Activated CD8-positive, alpha-beta memory T cell treated with anti-CD3 and anti-CD28 coated beads for 36 hours (primary cell): ENCODE results near the gene MAB21L1. TPM values are rescaled to one million over a fixed set of nuclear protein-coding genes. Genes with fewer than 3 reads are reported as not detected.

ENCODE experiments used
- CTCF ChIA-PET: fragments of 350-600 bp; sonication (Branson Sonifier 250); formaldehyde crosslinking; loops from one replicate; lab custom pipeline; 2021; ENCODE audit warnings: antibody characterized with exemption; lab: Charles Lee
- POLR2A ChIA-PET: fragments of 350-600 bp; sonication (Branson Sonifier 250); formaldehyde crosslinking; loops from one replicate; lab custom pipeline; 2021; ENCODE audit warnings: antibody characterized with exemption; lab: Charles Lee
- total RNA-seq, 2 experiments: library from RNA; stranded (reverse); gene quantifications; one replicate each; pipeline ENCODE4 v1.2.3, GENCODE V29; 2021

The MAB21L1 gene
- total RNA-seq, 2 experiments from 2014 or later, result not detected

GRCh38 chr13:35457258-35457657 lies 19.2 kb downstream of the MAB21L1 start:
- ChIA-PET POLR2A (no interaction called here), CTCF (no interaction called here)

GRCh38 chr13:35455022-35455421 lies 21.5 kb downstream of the MAB21L1 start:
- ChIA-PET POLR2A (no interaction called here), CTCF (no interaction called here)

- ChIA-PET POLR2A (no interaction called here), CTCF (no interaction called here)
Observed at GRCh38 chr13:35449821-35450220, 26.7 kb downstream of the MAB21L1 start.

- CTCF ChIA-PET, result no interaction called here
- POLR2A ChIA-PET, result no interaction called here
Observed at GRCh38 chr13:35448465-35448864, 28.0 kb downstream of the MAB21L1 start.
